Inflammatory macrophage (primary cell): ENCODE measurements around the gene DPYD.

Experiments used
- DNase-seq, 2 donors: peaks; one replicate each; pipeline ENCODE4 v3.0.0-alpha.2; 2020 to 2022

DPYD gene

GRCh38 chr1:97685360-97685759, 235.5 kb downstream of the DPYD start:
- peak in 1 of 2 donors; percentile 6 for DNase-seq

- no peak for DNase-seq
Measured at GRCh38 chr1:97680894-97681293, 239.9 kb downstream of the DPYD start.

- DNase-seq, result no peak
Measured at GRCh38 chr1:97680470-97680869, 240.4 kb downstream of the DPYD start.

- no peak for DNase-seq
Measured at GRCh38 chr1:97677702-97678101, 243.1 kb downstream of the DPYD start.

- DNase-seq, result peak; percentile 70 to 88
Measured at GRCh38 chr1:97674517-97674916, 246.3 kb downstream of the DPYD start.

GRCh38 chr1:97668945-97669344, 251.9 kb downstream of the DPYD start:
- no peak for DNase-seq

- DNase-seq, result no peak
Measured at GRCh38 chr1:97660431-97661105, 260.3 kb downstream of the DPYD start.

- peak; percentile 46 to 52 for DNase-seq
Measured at GRCh38 chr1:97654876-97655585, 265.8 kb downstream of the DPYD start.

GRCh38 chr1:97651250-97651649, 269.6 kb downstream of the DPYD start:
- no peak for DNase-seq

GRCh38 chr1:97649591-97649990, 271.2 kb downstream of the DPYD start:
- peak; percentile 26 to 46 for DNase-seq

GRCh38 chr1:97647776-97648175, 273.1 kb downstream of the DPYD start:
- DNase-seq, result no peak

- DNase-seq, result no peak
Measured at GRCh38 chr1:97646071-97646470, 274.8 kb downstream of the DPYD start.

- no peak for DNase-seq
Measured at GRCh38 chr1:97640677-97641076, 280.2 kb downstream of the DPYD start.

- DNase-seq, result no peak
Measured at GRCh38 chr1:97636941-97637340, 283.9 kb downstream of the DPYD start.

GRCh38 chr1:97634758-97635157, 286.1 kb downstream of the DPYD start:
- no peak for DNase-seq

GRCh38 chr1:97632776-97633175, 288.1 kb downstream of the DPYD start:
- no peak for DNase-seq

- no peak for DNase-seq
Measured at GRCh38 chr1:97632075-97632474, 288.8 kb downstream of the DPYD start.

GRCh38 chr1:97630948-97631347, 289.9 kb downstream of the DPYD start:
- no peak for DNase-seq

- no peak for DNase-seq
Measured at GRCh38 chr1:97630281-97630680, 290.6 kb downstream of the DPYD start.

- no peak for DNase-seq
Measured at GRCh38 chr1:97623220-97623619, 297.6 kb downstream of the DPYD start.

- no peak for DNase-seq
Measured at GRCh38 chr1:97621955-97622354, 298.9 kb downstream of the DPYD start.

- no peak for DNase-seq
Measured at GRCh38 chr1:97619706-97620105, 301.1 kb downstream of the DPYD start.

GRCh38 chr1:97610748-97611147, 310.1 kb downstream of the DPYD start:
- DNase-seq, result peak in 1 of 2 donors; percentile 7

GRCh38 chr1:97610102-97610501, 310.7 kb downstream of the DPYD start:
- DNase-seq, result no peak
